ENCODE measurements around the gene CFLAR. TPM values are rescaled to one million over a fixed set of nuclear protein-coding genes. Genes with fewer than 3 reads are reported as not detected.

The CFLAR gene
- total RNA-seq, 4 donors from 2014 or later: 157 to 492 (median 249) TPM

DNA sequence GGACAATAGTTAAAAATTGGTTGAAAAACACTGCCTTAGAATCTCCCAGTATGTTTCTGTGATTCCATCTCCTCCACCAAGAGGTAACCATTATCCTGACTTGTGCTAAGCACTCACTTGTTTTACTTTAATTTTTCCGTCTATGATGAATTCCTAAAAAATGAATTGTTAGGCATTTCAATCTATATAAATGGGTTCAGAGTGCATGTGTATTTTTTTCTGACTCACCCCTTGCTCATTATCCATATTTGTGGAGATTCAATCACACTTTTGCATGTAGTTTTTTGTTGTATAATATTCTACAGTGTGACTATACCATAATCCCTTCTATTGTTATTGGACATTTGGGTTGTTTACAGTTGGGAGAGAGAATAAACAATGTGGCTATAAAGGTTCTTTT lies 42.9 kb upstream of the CFLAR start:
- H3K27ac ChIP-seq: no peak overlapping the region
- H3K27me3 ChIP-seq: no peaks in the 10 kb centered on the region
- WGBS, 2 donors: 91 to 96% methylated on average over 1 of the region's 1 CpG
- H3K4me1 ChIP-seq: peaks cover 23 to 31% of the 10 kb centered on the region in 2 donors
- DNase-seq: no peak
- no peak overlapping the region for H3K4me3 ChIP-seq (replicated peaks in 1 of 3)
- no peaks in the 10 kb centered on the region for H3K9me3 ChIP-seq
- intact Hi-C loops (cut with DNase I): loop anchor here (10.0 kb wide), 2 partner anchors 92 to 358 kb away; no protein-coding TSS in a partner anchor
- no peaks in the 10 kb centered on the region for H3K36me3 ChIP-seq
- TF ChIP-seq, protein P1, sequence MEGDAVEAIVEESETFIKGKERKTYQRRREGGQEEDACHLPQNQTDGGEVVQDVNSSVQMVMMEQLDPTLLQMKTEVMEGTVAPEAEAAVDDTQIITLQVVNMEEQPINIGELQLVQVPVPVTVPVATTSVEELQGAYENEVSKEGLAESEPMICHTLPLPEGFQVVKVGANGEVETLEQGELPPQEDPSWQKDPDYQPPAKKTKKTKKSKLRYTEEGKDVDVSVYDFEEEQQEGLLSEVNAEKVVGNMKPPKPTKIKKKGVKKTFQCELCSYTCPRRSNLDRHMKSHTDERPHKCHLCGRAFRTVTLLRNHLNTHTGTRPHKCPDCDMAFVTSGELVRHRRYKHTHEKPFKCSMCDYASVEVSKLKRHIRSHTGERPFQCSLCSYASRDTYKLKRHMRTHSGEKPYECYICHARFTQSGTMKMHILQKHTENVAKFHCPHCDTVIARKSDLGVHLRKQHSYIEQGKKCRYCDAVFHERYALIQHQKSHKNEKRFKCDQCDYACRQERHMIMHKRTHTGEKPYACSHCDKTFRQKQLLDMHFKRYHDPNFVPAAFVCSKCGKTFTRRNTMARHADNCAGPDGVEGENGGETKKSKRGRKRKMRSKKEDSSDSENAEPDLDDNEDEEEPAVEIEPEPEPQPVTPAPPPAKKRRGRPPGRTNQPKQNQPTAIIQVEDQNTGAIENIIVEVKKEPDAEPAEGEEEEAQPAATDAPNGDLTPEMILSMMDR (IDR thresholded peaks at IDR 0.05): no peak
- TF ChIP-seq POLR2A (IDR thresholded peaks at IDR 0.05): no peak

DNA sequence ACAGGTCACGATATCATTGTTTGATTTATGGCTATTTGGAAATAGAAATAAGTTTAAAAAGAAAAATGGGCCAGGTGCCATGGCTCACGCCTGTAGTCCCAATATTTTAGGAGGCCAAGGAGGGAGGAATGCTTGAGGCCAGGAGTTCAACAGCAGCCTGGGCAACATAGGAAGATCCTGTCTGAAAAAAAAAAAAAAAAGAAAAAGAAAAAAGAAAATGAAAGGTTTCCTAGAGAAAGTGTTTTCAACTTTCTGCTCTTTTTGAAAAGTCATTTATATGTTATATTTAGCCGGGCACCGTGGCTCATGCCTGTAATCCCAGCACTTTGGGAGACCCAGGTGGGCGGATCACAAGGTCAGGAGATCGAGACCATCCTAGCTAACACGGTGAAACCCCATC lies 41.0 kb upstream of the CFLAR start:
- TF ChIP-seq, protein P1 (IDR thresholded peaks at IDR 0.05): no peak
- no peak for TF ChIP-seq POLR2A (IDR thresholded peaks at IDR 0.05)
- no peak for DNase-seq
- no peak overlapping the region for H3K27ac ChIP-seq
- peaks cover 17 to 22% of the 10 kb centered on the region in 2 donors for H3K4me1 ChIP-seq
- no peak overlapping the region for H3K4me3 ChIP-seq (replicated peaks in 1 of 3)
- H3K36me3 ChIP-seq: peaks cover 0 to 6% of the 10 kb centered on the region in 2 donors
- no peaks in the 10 kb centered on the region for H3K9me3 ChIP-seq
- WGBS, 2 donors: 90 to 92% methylated on average over 7 of the region's 7 CpGs
- H3K27me3 ChIP-seq: no peaks in the 10 kb centered on the region
- intact Hi-C loops (cut with DNase I): loop anchor here (10.0 kb wide), 2 partner anchors 90 to 360 kb away; no protein-coding TSS in a partner anchor

DNA sequence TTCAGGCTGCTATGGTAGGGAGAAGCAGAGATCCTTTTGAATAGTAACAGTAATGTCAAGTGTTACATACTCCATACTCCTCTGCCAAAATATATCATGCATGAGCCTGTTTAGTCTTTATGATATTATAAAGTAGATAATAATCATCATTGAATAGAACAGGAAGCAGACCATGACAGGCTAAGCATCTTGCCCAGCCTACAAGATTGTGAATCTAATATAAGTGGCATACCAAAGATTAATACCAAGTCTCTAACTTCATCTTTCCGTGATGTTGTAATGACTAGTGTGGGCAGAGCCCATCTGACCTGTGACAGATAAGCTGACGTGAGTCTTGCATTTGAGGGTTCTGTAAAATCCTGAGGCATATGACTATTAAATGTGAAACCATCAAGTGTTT lies 31.1 kb upstream of the CFLAR start:
- no peak overlapping the region for H3K4me3 ChIP-seq (replicated peaks in 1 of 3)
- H3K4me1 ChIP-seq: no peaks in the 10 kb centered on the region
- intact Hi-C loops (cut with DNase I): no loop called here
- 90 to 95% methylated on average over 2 of the region's 2 CpGs for WGBS, 2 donors
- H3K36me3 ChIP-seq: peaks cover 0 to 32% of the 10 kb centered on the region in 2 donors
- H3K27ac ChIP-seq: no peak overlapping the region
- DNase-seq: no peak
- no peak for TF ChIP-seq POLR2A (IDR thresholded peaks at IDR 0.05)
- TF ChIP-seq, protein P1 (IDR thresholded peaks at IDR 0.05): no peak
- no peaks in the 10 kb centered on the region for H3K9me3 ChIP-seq
- H3K27me3 ChIP-seq: no peaks in the 10 kb centered on the region

DNA sequence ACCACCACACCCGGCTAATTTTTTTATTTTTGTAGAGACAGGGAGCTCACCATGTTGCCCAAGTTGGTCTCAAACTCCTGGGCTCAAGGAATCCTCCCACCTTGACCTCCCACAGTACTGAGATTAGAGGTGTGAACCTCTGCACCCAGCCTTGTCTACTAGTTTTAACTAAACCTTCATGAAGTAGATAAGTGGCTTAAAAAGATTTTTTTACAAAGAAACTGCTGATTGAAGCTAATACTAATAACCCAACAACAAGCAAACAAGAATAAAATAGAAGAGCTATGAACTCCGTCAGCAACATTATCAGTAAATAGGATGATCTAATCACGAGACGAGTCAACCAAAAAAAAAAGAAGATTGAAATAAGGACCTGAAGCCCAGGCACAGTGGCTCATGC lies 25.4 kb upstream of the CFLAR start:
- 83 to 98% methylated on average over 4 of the region's 4 CpGs for WGBS, 2 donors
- TF ChIP-seq, protein P1 (IDR thresholded peaks at IDR 0.05): no peak
- TF ChIP-seq POLR2A (IDR thresholded peaks at IDR 0.05): no peak
- H3K36me3 ChIP-seq: peaks cover 0 to 10% of the 10 kb centered on the region in 2 donors

DNA sequence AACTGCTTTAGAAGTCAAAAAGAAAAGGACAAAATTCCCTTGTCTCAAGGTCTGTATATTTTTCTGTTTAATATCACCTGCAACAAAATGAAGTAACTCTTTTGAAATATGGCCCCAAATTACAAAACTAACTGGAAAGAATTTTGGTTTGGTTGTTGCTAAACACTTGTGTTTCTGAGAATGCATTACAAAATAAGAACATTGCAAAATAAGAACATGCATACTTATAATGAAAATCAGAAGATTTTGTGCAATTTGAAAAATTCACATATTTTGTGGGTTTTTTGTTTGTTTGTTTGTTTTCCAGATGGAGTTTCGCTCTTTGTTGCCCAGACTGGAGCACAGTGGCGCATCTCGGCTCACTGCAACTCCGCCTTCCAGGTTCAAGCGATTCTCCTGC lies 22.4 kb upstream of the CFLAR start:
- no peaks in the 10 kb centered on the region for H3K27me3 ChIP-seq
- H3K9me3 ChIP-seq: no peaks in the 10 kb centered on the region
- H3K4me3 ChIP-seq (replicated peaks in 1 of 3): no peak overlapping the region
- DNase-seq: no peak
- H3K4me1 ChIP-seq: no peaks in the 10 kb centered on the region
- 97% methylated on average over 5 of the region's 5 CpGs for WGBS, 2 donors
- no peaks in the 10 kb centered on the region for H3K36me3 ChIP-seq
- H3K27ac ChIP-seq: no peak overlapping the region
- TF ChIP-seq, protein P1 (IDR thresholded peaks at IDR 0.05): no peak
- TF ChIP-seq POLR2A (IDR thresholded peaks at IDR 0.05): no peak
- intact Hi-C loops (cut with DNase I): no loop called here

More for the DNA sequence above, 25.4 kb upstream of the CFLAR start:
- intact Hi-C loops (cut with DNase I): no loop called here
- H3K4me1 ChIP-seq: no peaks in the 10 kb centered on the region
- H3K9me3 ChIP-seq: no peaks in the 10 kb centered on the region
- H3K4me3 ChIP-seq (replicated peaks in 1 of 3): no peak overlapping the region
- no peaks in the 10 kb centered on the region for H3K27me3 ChIP-seq
- H3K27ac ChIP-seq: no peak overlapping the region
- no peak for DNase-seq

Measured in thyroid gland (tissue), 4 donors.